ENCODE measurements around the gene MTAP. TPM values are rescaled to one million over a fixed set of nuclear protein-coding genes. Genes with fewer than 3 reads are reported as not detected.
"Not testable (repeated sequence)": the region's sequence is repeated elsewhere in the genome, so short reads cannot be mapped to it uniquely, and the experiment has no call there.

MTAP gene
- total RNA-seq, 2 experiments from 2014 or later, result 62.5 to 68.2 TPM

GRCh38 chr9:21933281-21933680, 130.8 kb downstream of the MTAP start:
- Mint-ChIP-seq H3K4me1 (ENCODE audit: low read depth) (no peaks in the 10 kb centered on the region), H3K27me3 (ENCODE audit: low read depth) (no peaks in the 10 kb centered on the region), H3K27ac (no peak overlapping the region), H3K9me3 (ENCODE audit: insufficient read depth) (no peaks in the 10 kb centered on the region), H3K4me3 (no peak overlapping the region), H3K36me3 (ENCODE audit: low read depth) (no peaks in the 10 kb centered on the region)
- ChIA-PET POLR2A (no interaction called here), CTCF (interaction anchor here (0.9 to 1.4 kb wide), 4 partner anchors 10 to 698 kb away, joined by 3 to 4 read pairs (median 4); no protein-coding TSS in a partner anchor)
- DNase-seq, result no peak
- ATAC-seq, result no peak

GRCh38 chr9:21933865-21934264, 131.4 kb downstream of the MTAP start:
- Mint-ChIP-seq H3K4me3 (no peak overlapping the region), H3K4me1 (ENCODE audit: low read depth) (no peaks in the 10 kb centered on the region), H3K27me3 (ENCODE audit: low read depth) (no peaks in the 10 kb centered on the region), H3K27ac (no peak overlapping the region), H3K36me3 (ENCODE audit: low read depth) (no peaks in the 10 kb centered on the region), H3K9me3 (ENCODE audit: insufficient read depth) (no peaks in the 10 kb centered on the region)
- CTCF ChIA-PET, result interaction anchor here (1.2 to 1.4 kb wide), 3 partner anchors 9 to 698 kb away, joined by 3 to 4 read pairs (median 4); no protein-coding TSS in a partner anchor
- POLR2A ChIA-PET, result no interaction called here
- no peak for ATAC-seq
- no peak for DNase-seq

DNA sequence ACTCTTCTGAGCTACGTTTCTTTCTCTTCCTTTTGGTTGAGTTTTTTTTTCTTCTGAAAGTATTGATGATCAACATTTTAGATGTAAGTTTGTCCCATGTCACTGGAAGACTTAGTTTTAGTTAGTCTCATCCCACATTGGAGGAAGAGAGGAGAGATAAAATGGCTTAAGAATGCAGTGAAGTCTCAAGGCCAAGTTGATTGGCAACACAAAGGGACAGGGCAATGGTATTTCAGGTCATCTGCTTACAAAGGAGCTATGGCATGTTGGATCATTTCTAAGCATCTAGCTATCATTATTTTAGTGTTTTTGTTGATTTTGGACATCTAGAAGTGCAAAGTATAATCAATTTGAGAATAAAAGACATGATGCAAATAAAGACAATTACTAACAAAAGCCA, 133.2 kb downstream of the MTAP start:
- Mint-ChIP-seq H3K4me3 (no peak overlapping the region), H3K36me3 (ENCODE audit: low read depth) (no peaks in the 10 kb centered on the region), H3K9me3 (ENCODE audit: insufficient read depth) (no peaks in the 10 kb centered on the region), H3K27me3 (ENCODE audit: low read depth) (no peaks in the 10 kb centered on the region), H3K4me1 (ENCODE audit: low read depth) (no peaks in the 10 kb centered on the region), H3K27ac (no peak overlapping the region)
- ChIA-PET CTCF (interaction anchor here (0.6 to 1.1 kb wide), 2 partner anchors 79 to 82 kb away, joined by 3 read pairs; no protein-coding TSS in a partner anchor), POLR2A (no interaction called here)
- ATAC-seq (no peak), DNase-seq (no peak)

GRCh38 chr9:21936161-21936560, 133.7 kb downstream of the MTAP start:
- Mint-ChIP-seq H3K27ac (no peak overlapping the region), H3K27me3 (ENCODE audit: low read depth) (no peaks in the 10 kb centered on the region)
- POLR2A ChIA-PET, result no interaction called here

GRCh38 chr9:21941337-21941995, 139.0 kb downstream of the MTAP start:
- H3K27me3 Mint-ChIP-seq (ENCODE audit: low read depth), result peaks cover 25% of the 10 kb centered on the region
- H3K9me3 Mint-ChIP-seq (ENCODE audit: insufficient read depth), result no peaks in the 10 kb centered on the region
- POLR2A ChIA-PET, result no interaction called here
- ATAC-seq (no peak), DNase-seq (no peak)
- H3K27ac Mint-ChIP-seq, result no peak overlapping the region
- H3K4me3 Mint-ChIP-seq, result no peak overlapping the region
- no peaks in the 10 kb centered on the region for H3K4me1 Mint-ChIP-seq (ENCODE audit: low read depth)
- CTCF ChIA-PET, result no interaction called here
- H3K36me3 Mint-ChIP-seq (ENCODE audit: low read depth), result no peaks in the 10 kb centered on the region

More at GRCh38 chr9:21936161-21936560, 133.7 kb downstream of the MTAP start:
- DNase-seq (no peak), ATAC-seq (no peak)
- CTCF ChIA-PET, result interaction anchor here (1.1 kb wide), 1 partner anchor 79 kb away, joined by 3 read pairs; no protein-coding TSS in a partner anchor
- no peak overlapping the region for H3K4me3 Mint-ChIP-seq
- H3K9me3 Mint-ChIP-seq (ENCODE audit: insufficient read depth), result no peaks in the 10 kb centered on the region
- no peaks in the 10 kb centered on the region for H3K4me1 Mint-ChIP-seq (ENCODE audit: low read depth)
- no peaks in the 10 kb centered on the region for H3K36me3 Mint-ChIP-seq (ENCODE audit: low read depth)

DNA sequence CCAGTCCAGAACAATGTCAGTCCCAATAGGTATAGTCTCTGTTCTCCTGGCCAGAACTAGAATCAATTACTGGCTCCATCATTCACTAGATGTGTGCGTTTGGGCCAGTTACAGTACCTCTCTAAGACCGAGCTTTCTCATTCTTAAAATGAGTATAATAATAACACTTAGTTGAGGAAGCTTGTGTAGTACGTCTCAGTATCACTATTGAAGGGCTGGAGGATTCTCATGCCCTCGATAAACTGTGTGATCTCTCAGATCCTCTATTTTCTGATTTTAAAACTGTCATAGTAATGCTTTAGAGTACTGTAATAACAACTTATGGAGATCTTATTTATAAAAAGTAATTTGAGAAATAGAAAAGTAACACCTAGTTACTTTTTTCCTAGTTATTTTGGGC, 141.0 kb downstream of the MTAP start:
- Mint-ChIP-seq H3K4me1 (ENCODE audit: low read depth) (no peaks in the 10 kb centered on the region), H3K27me3 (ENCODE audit: low read depth) (peaks cover 30% of the 10 kb centered on the region), H3K9me3 (ENCODE audit: insufficient read depth) (no peaks in the 10 kb centered on the region), H3K4me3 (no peak overlapping the region), H3K27ac (no peak overlapping the region), H3K36me3 (ENCODE audit: low read depth) (no peaks in the 10 kb centered on the region)
- ChIA-PET CTCF (interaction anchor here (1.0 to 1.1 kb wide), 2 partner anchors 10 to 66 kb away, joined by 3 to 4 read pairs; partner anchors contain the start of gene CDKN2B), POLR2A (no interaction called here)
- ATAC-seq, result no peak
- no peak for DNase-seq

DNA sequence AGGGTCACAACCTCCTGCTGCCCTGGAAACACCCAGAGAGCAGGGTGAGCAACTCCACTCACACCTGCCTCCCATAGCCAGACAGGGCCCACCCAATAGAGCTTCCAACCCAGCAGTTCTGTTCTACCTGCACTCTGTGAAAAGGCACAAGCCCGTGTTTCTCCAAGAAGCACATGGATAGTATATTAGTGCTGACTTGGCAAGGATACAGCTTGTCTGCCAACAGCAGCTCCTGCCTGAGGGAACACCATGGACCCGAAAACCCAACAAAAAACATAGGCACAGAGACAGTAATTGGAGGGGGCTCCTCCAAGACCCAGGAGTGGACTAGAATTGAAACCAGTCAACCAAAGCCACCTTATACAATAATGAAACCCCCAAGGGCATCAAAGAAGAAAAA, 143.2 kb downstream of the MTAP start:
- Mint-ChIP-seq H3K27me3 (ENCODE audit: low read depth) (peaks cover 36% of the 10 kb centered on the region), H3K4me3 (no peak overlapping the region), H3K4me1 (ENCODE audit: low read depth) (no peaks in the 10 kb centered on the region), H3K36me3 (ENCODE audit: low read depth) (no peaks in the 10 kb centered on the region), H3K9me3 (ENCODE audit: insufficient read depth) (no peaks in the 10 kb centered on the region), H3K27ac (no peak overlapping the region)
- DNase-seq (no peak), ATAC-seq (no peak)
- ChIA-PET CTCF (no interaction called here), POLR2A (no interaction called here)

DNA sequence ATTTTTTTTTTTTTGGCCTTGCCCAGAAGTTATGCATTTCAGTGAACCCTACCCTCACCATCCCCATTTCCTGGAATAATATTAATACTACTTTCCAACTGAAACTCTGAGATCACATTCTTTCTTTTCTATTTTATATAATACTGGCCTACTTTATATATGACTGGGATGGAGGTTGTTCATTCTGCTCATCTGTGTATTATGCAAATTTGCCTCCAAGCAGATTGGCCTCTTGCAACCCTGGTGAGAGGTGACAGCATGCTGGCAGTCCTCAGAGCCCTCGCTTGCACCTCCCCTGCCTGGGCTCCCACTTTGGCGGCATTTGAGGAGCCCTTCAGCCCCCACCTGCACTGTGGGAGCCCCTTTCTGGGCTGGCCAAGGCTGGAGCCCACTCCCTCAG, 156.4 kb downstream of the MTAP start:
- ATAC-seq (no peak), DNase-seq (no peak)
- ChIA-PET POLR2A (no interaction called here), CTCF (interaction anchor here (0.6 kb wide), 1 partner anchor 21 kb away, joined by 3 read pairs; no protein-coding TSS in a partner anchor)
- H3K9me3 Mint-ChIP-seq (ENCODE audit: insufficient read depth), result no peaks in the 10 kb centered on the region
- H3K27me3 Mint-ChIP-seq (ENCODE audit: low read depth), result peaks cover 32% of the 10 kb centered on the region
- peaks cover 2% of the 10 kb centered on the region for H3K4me1 Mint-ChIP-seq (ENCODE audit: low read depth)
- peaks cover 7% of the 10 kb centered on the region for H3K36me3 Mint-ChIP-seq (ENCODE audit: low read depth)
- H3K4me3 Mint-ChIP-seq, result no peak overlapping the region
- no peak overlapping the region for H3K27ac Mint-ChIP-seq

GRCh38 chr9:21959268-21959667, 156.8 kb downstream of the MTAP start:
- DNase-seq; H3K27ac Mint-ChIP-seq; H3K36me3 Mint-ChIP-seq (ENCODE audit: low read depth); POLR2A ChIA-PET; CTCF ChIA-PET; H3K9me3 Mint-ChIP-seq (ENCODE audit: insufficient read depth); H3K4me1 Mint-ChIP-seq (ENCODE audit: low read depth); ATAC-seq; H3K4me3 Mint-ChIP-seq: not testable (repeated sequence)
- peaks cover 37% of the 10 kb centered on the region for H3K27me3 Mint-ChIP-seq (ENCODE audit: low read depth)

DNA sequence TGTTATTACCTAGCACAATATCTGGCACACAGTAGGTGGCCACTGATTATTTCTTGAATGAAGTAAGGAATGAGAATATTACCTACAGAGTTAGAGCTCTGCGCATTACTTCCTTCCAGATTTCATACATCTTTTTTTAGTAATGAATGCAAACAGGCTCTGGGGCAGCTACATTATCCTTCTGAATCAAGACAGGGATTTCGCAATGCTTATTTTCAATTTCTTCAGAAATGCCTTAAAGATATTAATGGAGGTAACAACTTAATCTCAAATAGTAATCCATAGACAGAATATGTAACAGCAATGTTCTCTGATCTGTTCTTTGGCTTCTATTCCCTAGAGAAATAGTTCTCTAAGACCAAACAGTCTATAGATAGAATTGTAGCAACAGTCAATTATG, 159.1 kb downstream of the MTAP start:
- Mint-ChIP-seq H3K36me3 (ENCODE audit: low read depth) (peaks cover 14% of the 10 kb centered on the region), H3K4me1 (ENCODE audit: low read depth) (peaks cover 20% of the 10 kb centered on the region), H3K4me3 (no peak overlapping the region), H3K9me3 (ENCODE audit: insufficient read depth) (no peaks in the 10 kb centered on the region), H3K27ac (no peak overlapping the region), H3K27me3 (ENCODE audit: low read depth) (peaks cover 52% of the 10 kb centered on the region)
- no peak for DNase-seq
- CTCF ChIA-PET, result no interaction called here
- POLR2A ChIA-PET, result interaction anchor here (0.7 kb wide), 1 partner anchor 405 kb away, joined by 3 read pairs; no protein-coding TSS in a partner anchor
- no peak for ATAC-seq

DNA sequence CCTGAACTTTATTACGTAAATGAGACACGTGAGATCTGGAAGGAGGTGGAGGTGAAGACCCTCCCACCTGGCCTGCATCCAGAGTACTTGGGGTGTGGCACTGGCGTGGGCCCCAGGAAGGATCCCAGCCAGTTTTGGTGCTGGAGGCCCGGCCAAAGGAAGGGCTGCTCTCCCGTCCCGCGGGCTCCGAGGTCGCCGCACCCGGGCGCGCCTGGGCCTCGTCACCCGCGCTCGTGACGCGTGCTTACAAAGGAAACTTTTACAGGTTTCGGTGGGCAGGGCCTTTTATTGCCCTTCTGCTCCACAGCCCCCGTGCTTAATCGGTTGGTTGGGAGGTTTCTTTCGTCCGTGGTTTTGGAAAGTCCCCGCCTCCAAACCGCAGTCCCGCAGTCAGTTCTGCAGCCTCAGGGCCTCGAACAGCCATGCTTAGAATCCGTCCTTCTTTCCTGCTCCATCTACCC, 162.5 kb downstream of the MTAP start:
- ChIA-PET POLR2A (no interaction called here), CTCF (no interaction called here)
- peaks cover 42% of the 10 kb centered on the region for H3K4me1 Mint-ChIP-seq (ENCODE audit: low read depth)
- peak overlapping the region; percentile 12 for H3K27ac Mint-ChIP-seq
- DNase-seq (peak; percentile 70), ATAC-seq (peak; percentile 71)
- peaks cover 33% of the 10 kb centered on the region for H3K36me3 Mint-ChIP-seq (ENCODE audit: low read depth)
- peak overlapping the region; percentile 55 for H3K4me3 Mint-ChIP-seq
- H3K9me3 Mint-ChIP-seq (ENCODE audit: insufficient read depth), result peaks cover 12% of the 10 kb centered on the region
- H3K27me3 Mint-ChIP-seq (ENCODE audit: low read depth), result peaks cover 82% of the 10 kb centered on the region

- Mint-ChIP-seq H3K9me3 (ENCODE audit: insufficient read depth) (peaks cover 17% of the 10 kb centered on the region), H3K4me1 (ENCODE audit: low read depth) (peaks cover 42% of the 10 kb centered on the region), H3K27me3 (ENCODE audit: low read depth) (peaks cover 86% of the 10 kb centered on the region), H3K4me3 (peak overlapping the region; percentile 55), H3K27ac (peak overlapping the region; percentile 12), H3K36me3 (ENCODE audit: low read depth) (peaks cover 38% of the 10 kb centered on the region)
- ChIA-PET CTCF (interaction anchor here (0.9 to 1.1 kb wide), 2 partner anchors 149 to 152 kb away, joined by 4 read pairs; no protein-coding TSS in a partner anchor), POLR2A (no interaction called here)
- DNase-seq (peak; percentile 71), ATAC-seq (peak; percentile 73)
Measured at GRCh38 chr9:21965401-21965951, 163.0 kb downstream of the MTAP start.

Data from activated CD8-positive, alpha-beta T cell treated with anti-CD3 and anti-CD28 coated beads, Interleukin-2, amount 10 ng/mL, durations not matched to agents 7 days and 5 days (primary cell).